ENCODE measurements around the gene MLLT6. TPM values are rescaled to one million over a fixed set of nuclear protein-coding genes. Genes with fewer than 3 reads are reported as not detected.

Gene MLLT6
- total RNA-seq, 1 experiment from 2014 or later, result 24.7 TPM

DNA sequence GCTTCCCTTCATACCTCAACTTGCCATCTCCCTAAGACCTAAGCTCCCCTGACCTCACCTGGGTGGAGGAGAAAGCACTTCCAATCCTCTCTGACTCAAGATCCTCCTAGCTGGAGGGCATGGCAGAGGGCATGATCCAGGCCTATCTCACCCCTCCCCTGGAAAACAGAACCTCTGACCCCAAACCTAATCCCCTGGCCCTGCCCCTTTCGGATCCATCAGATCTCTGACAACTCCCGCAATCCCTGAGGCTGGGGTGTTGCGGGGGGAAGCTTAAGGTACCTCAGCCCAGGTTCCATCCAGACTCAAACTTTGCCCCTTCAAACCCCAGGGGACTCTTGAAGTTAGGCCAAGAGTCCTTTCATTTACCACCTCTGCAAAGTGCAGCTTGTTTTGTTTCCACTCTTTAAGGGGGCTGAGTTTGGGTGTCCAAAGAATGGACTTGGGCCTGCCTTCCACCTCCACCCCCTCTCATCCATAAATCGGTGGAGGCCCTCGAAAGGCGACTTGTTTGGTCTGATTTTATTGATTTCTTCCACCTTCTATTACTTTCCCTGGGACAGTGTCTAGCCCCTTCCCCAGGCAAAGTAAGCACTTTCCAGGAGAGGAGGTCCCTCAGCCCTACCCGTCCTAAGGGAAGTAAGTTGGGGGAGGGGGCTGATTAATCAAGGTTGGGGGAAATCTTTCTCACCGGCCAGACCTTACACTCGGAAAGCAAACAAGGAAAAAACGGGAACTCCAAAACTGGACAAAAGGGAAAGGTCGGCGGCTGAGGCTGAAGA, 32.9 kb upstream of the MLLT6 start:
- ATAC-seq (no peak), DNase-seq (no peak)
- no peak overlapping the region for H3K9ac ChIP-seq (ENCODE audit: low read length)
- intact Hi-C loops (cut with micrococcal nuclease), result no loop called here
- H3K4me2 ChIP-seq (ENCODE audit: low read length), result no peak overlapping the region
- no peak overlapping the region for H3K4me3 ChIP-seq (ENCODE audit: low read length)
- BruUV-seq (replicated peaks), result TSS peak; percentile 57
- H4K20me1 ChIP-seq (ENCODE audit: low read length), result no peaks in the 10 kb centered on the region
- H3K9me2 ChIP-seq (replicated peaks; ENCODE audit: low read length), result no peaks in the 10 kb centered on the region
- no peaks in the 10 kb centered on the region for H3K79me2 ChIP-seq (ENCODE audit: low read length)
- no peaks in the 10 kb centered on the region for H3K27me3 ChIP-seq (ENCODE audit: low read length)
- no peak for TF ChIP-seq EZH2phosphoT487 (IDR thresholded peaks at IDR 0.05; ENCODE audit: borderline replicate concordance, low read length)
- no peaks in the 10 kb centered on the region for H3F3A ChIP-seq (ENCODE audit: low read length, unreplicated experiment)
- H3K9me3 ChIP-seq (ENCODE audit: low read length), result no peaks in the 10 kb centered on the region
- H2AFZ ChIP-seq (ENCODE audit: low read length), result no peak overlapping the region
- no peak overlapping the region for H3K27ac ChIP-seq (ENCODE audit: low read length)
- peaks cover 10% of the 10 kb centered on the region; the same call in 1 of the 2 replicates for H3K4me1 ChIP-seq (ENCODE audit: insufficient read depth, low read length)
- ChIA-PET POLR2A (ENCODE audit: unreplicated experiment) (no interaction called here), CTCF (interaction anchor here (0.5 kb wide), 1 partner anchor 134 kb away, joined by 9 read pairs; no protein-coding TSS in a partner anchor)
- no peaks in the 10 kb centered on the region for H3K36me3 ChIP-seq (ENCODE audit: low read depth, low read length)

DNA sequence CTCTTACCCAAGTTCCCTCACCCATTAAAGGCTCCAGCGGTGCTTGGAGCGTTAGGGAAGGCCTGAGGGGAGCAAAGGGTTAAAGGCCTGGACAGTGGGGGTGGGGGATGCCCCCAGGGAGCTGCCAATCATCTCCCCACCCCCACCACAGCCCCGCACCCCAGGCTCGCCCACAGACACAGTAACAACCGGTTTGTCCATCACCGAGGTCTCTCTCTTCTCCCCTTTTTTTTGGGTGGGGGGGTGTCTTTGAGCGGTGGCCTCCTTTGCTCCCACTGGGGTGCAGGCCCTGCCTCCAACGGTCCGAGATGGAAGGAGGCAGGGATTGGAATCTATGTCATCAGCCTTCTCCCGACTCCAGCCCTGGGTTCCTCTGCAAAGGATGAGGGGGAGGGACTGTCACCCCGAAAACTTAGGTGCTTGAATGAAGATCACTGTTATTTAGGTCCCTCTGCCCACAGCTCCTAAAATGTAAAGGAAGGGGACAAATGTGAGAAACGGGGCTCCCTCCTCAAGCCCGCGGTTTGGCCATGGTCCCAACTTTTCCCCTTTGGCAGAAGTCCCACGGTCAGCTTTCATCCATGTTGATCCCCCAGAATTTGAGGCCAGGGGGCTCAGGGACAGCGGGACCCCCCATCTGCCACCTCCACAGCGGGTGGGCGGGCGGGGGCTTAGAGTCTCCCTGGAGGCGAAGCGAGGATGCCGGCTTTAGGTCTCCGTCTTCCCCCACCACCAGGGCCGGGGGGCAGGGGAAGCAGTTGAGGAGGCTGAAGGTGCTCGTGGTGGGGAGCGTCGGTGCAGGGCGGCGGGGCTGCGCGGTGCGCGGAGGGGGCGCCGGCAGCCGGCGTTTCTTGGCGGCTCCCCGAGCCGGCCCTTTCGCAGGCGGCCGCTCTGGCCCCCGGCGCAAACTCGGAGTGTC, 32.0 kb upstream of the MLLT6 start:
- no peaks in the 10 kb centered on the region for H4K20me1 ChIP-seq (ENCODE audit: low read length)
- no peaks in the 10 kb centered on the region for H3F3A ChIP-seq (ENCODE audit: low read length, unreplicated experiment)
- no peaks in the 10 kb centered on the region for H3K9me2 ChIP-seq (replicated peaks; ENCODE audit: low read length)
- BruUV-seq (replicated peaks), result no TSS peak
- H3K9ac ChIP-seq (ENCODE audit: low read length), result no peak overlapping the region
- H3K4me2 ChIP-seq (ENCODE audit: low read length), result 0 out of 2 replicates have a peak overlapping the region, but pooled peaks have one; percentile 92
- intact Hi-C loops (cut with micrococcal nuclease), result no loop called here
- H3K36me3 ChIP-seq (ENCODE audit: low read depth, low read length), result no peaks in the 10 kb centered on the region
- ChIA-PET CTCF (no interaction called here), POLR2A (ENCODE audit: unreplicated experiment) (no interaction called here)
- no peaks in the 10 kb centered on the region for H3K9me3 ChIP-seq (ENCODE audit: low read length)
- no peaks in the 10 kb centered on the region for H3K79me2 ChIP-seq (ENCODE audit: low read length)
- TF ChIP-seq EZH2phosphoT487 (IDR thresholded peaks at IDR 0.05; ENCODE audit: borderline replicate concordance, low read length) (no peak), EZH2 (IDR thresholded peaks at IDR 0.05; ENCODE audit: low read length, unreplicated experiment) (no peak)
- TF ChIP-seq, protein P1, sequence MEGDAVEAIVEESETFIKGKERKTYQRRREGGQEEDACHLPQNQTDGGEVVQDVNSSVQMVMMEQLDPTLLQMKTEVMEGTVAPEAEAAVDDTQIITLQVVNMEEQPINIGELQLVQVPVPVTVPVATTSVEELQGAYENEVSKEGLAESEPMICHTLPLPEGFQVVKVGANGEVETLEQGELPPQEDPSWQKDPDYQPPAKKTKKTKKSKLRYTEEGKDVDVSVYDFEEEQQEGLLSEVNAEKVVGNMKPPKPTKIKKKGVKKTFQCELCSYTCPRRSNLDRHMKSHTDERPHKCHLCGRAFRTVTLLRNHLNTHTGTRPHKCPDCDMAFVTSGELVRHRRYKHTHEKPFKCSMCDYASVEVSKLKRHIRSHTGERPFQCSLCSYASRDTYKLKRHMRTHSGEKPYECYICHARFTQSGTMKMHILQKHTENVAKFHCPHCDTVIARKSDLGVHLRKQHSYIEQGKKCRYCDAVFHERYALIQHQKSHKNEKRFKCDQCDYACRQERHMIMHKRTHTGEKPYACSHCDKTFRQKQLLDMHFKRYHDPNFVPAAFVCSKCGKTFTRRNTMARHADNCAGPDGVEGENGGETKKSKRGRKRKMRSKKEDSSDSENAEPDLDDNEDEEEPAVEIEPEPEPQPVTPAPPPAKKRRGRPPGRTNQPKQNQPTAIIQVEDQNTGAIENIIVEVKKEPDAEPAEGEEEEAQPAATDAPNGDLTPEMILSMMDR (conservative IDR thresholded peaks at IDR 0.05; ENCODE audit: low read depth, low read length), result no peak
- DNase-seq (no peak), ATAC-seq (no peak)
- peaks cover 12% of the 10 kb centered on the region; the same call in 1 of the 2 replicates for H3K4me1 ChIP-seq (ENCODE audit: insufficient read depth, low read length)
- no peak overlapping the region; the same call in 1 of the 2 replicates for H3K4me3 ChIP-seq (ENCODE audit: low read length)
- H2AFZ ChIP-seq (ENCODE audit: low read length), result no peak overlapping the region
- no peaks in the 10 kb centered on the region for H3K27me3 ChIP-seq (ENCODE audit: low read length)
- H3K27ac ChIP-seq (ENCODE audit: low read length), result no peak overlapping the region

DNA sequence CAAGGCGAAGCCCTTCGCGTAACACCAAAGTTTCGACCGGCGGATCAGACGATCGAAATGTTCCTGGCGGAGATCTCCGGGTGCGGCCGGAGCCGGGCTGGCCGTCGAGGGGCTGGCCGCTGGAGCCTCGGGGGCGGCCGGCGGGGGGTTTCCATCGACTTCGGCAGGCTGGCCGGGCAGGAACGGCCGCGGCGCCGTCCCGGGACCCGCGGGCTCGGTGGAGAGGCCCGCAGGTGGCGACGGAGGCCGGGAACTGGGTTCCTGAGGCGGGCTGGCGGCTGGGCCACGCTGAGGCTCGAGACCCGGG, 31.4 kb upstream of the MLLT6 start:
- ATAC-seq (no peak), DNase-seq (no peak)
- no peaks in the 10 kb centered on the region for H3K9me2 ChIP-seq (replicated peaks; ENCODE audit: low read length)
- CTCF ChIA-PET, result no interaction called here
- H3K9ac ChIP-seq (ENCODE audit: low read length), result no peak overlapping the region
- no peaks in the 10 kb centered on the region for H3K9me3 ChIP-seq (ENCODE audit: low read length)
- TF ChIP-seq EZH2 (IDR thresholded peaks at IDR 0.05; ENCODE audit: low read length, unreplicated experiment) (no peak), EZH2phosphoT487 (IDR thresholded peaks at IDR 0.05; ENCODE audit: borderline replicate concordance, low read length) (no peak)
- TF ChIP-seq, protein P1 (conservative IDR thresholded peaks at IDR 0.05; ENCODE audit: low read depth, low read length), result no peak
- POLR2A ChIA-PET (ENCODE audit: unreplicated experiment), result no interaction called here
- H4K20me1 ChIP-seq (ENCODE audit: low read length), result no peaks in the 10 kb centered on the region
- no peaks in the 10 kb centered on the region for H3K36me3 ChIP-seq (ENCODE audit: low read depth, low read length)
- H2AFZ ChIP-seq (ENCODE audit: low read length), result no peak overlapping the region
- H3K4me2 ChIP-seq (ENCODE audit: low read length), result peak overlapping the region; percentile 92
- H3K27ac ChIP-seq (ENCODE audit: low read length), result no peak overlapping the region
- BruUV-seq (replicated peaks), result no TSS peak
- H3K4me1 ChIP-seq (ENCODE audit: insufficient read depth, low read length), result peaks cover 12% of the 10 kb centered on the region; the same call in 1 of the 2 replicates
- no peaks in the 10 kb centered on the region for H3K27me3 ChIP-seq (ENCODE audit: low read length)
- H3K79me2 ChIP-seq (ENCODE audit: low read length), result no peaks in the 10 kb centered on the region
- H3K4me3 ChIP-seq (ENCODE audit: low read length), result peak overlapping the region; percentile 71
- no peaks in the 10 kb centered on the region for H3F3A ChIP-seq (ENCODE audit: low read length, unreplicated experiment)
- intact Hi-C loops (cut with micrococcal nuclease), result no loop called here
